ENCODE measurements around the gene TACR1.

GRCh38 chr2:75100011-75100800 is 99.1 kb downstream of the TACR1 start:
- no peak for TF ChIP-seq USF1 (IDR thresholded peaks at IDR 0.05)
- no peak for TF ChIP-seq RAD21 (IDR thresholded peaks at IDR 0.05; ENCODE audit: low read depth)
- no peak for TF ChIP-seq NFIC (IDR thresholded peaks at IDR 0.05)
- no peak for TF ChIP-seq CEBPB (IDR thresholded peaks at IDR 0.05)
- TF ChIP-seq CREB1 (IDR thresholded peaks at IDR 0.05; ENCODE audit: low read depth): no peak
- no peak for TF ChIP-seq YY1 (IDR thresholded peaks at IDR 0.05; ENCODE audit: low read depth)
